GM18519 (cell line): ENCODE data around the gene AOAH.

Source experiments
- ATAC-seq: cut with Tn5 transposase; IDR thresholded peaks from one replicate; pipeline ENCODE4 v1.9.1; 2021; ENCODE audit warnings: mild to moderate bottlenecking, moderate library complexity; ENCODE audit not compliant: unreplicated experiment, low FRiP score

AOAH gene

DNA sequence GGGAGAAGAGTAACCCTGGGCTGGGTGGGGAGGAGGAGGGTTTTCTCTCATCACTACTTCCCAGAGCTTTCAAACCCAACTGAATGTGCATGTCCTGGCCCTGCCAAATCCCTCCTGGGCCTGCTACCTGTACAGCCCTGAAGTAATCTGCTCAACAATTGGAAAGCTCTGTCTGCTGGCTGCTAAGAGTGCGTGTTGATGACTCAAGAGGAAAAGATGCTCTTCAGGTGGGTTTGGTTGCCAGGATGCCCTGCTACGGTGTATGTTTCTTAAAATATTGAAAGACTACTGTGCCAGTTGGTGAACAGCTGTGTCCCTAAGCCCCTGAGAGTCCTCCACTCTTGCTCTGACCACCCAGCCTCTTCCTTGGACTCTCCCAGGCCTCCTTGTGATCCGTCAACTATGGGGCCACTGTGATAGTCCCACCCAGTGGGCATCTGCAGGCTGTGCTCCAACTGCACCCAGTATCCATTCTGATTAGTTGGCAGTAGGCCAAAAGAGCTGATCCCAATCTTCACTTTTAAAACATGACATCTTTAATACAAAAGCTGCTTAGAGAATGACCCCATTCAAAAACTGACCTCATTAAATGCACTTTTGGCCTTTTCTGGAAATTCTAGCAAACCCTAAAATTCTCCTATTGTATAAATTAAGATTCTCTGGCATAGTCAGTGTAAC, 85.6 kb downstream of the AOAH start:
- ATAC-seq, result no peak

GRCh38 chr7:36638140-36638539, 86.2 kb downstream of the AOAH start:
- ATAC-seq, result no peak

DNA sequence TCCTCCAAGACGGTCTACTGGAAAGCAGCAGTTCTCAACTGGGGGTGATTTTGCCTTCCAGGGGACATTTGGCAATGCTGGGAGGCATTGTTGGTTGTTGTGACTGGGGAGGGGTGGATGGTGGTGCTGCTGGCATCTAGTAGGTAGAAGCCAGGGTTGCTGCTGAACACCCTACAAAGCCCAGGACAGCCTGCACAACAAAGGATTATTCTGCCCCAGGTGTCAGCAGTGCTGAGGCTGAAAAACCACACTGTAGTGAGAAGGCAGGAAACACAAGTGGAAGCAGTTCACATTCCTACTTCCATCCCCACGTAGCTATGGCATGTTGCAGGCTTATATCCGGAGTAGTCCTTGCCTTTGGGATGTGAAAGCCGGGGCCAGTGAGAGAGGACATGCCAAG, 86.9 kb downstream of the AOAH start:
- ATAC-seq, result no peak

DNA sequence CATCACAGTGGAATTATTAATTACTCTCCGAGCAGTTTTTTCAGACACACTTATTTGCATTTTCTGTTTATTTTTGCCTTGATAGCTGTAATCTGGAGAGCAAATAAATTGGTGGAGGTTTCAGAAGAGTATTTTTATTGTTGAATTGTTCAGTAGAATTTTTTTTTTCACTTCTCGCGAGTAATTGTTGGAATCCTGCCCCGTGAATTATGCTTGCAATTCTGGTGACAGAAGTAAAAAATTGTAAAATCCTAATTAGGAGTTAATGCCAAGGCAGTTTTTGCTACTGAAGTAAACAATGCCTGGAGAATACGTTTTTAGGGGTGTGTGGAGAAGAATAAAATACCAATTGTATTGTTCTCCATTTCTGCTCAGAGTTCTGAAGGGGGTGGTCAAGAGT, 88.2 kb downstream of the AOAH start:
- ATAC-seq, result no peak

GRCh38 chr7:36635091-36635490, 89.2 kb downstream of the AOAH start:
- ATAC-seq, result no peak

- no peak for ATAC-seq
Measured at GRCh38 chr7:36633377-36633776, 90.9 kb downstream of the AOAH start.

- no peak for ATAC-seq
Measured at GRCh38 chr7:36630112-36630650, 94.1 kb downstream of the AOAH start.

DNA sequence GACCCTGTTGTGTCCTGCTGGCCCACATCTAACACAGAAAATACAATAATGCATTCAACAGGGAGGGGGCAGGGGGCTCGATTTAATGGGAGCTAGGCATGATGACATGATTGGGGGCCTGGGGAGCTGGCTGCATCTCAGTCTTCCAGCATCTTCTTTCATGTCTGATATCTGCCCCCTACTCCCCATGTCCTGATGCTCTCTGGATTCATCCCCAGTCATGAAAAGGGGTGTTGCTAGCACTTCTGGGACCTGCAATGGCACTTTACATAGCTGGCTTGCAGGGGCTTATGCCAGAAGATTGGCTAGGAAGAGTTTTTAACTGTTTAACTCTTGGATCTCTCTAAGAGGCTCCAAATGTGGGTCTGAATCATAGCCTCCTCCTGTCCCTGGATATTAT, 94.9 kb downstream of the AOAH start:
- ATAC-seq, result no peak

DNA sequence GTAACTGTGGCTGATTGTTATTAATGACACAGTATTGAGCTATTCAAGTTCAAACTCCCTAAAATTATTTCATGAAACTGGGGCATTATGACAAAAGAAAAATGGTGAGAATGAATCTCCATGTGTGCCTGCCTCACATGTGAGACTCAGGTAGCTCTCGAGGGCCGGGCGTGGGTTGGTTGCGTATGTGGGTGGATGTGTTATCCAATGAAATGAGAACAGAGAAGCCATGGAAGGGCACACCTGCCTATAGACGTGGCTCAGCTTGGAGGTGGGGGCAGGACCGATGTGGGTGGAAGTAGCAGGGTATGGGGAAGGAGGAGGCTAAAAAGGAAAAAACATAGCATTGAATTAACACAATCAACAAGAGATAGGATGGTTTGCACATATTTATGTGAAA, 96.5 kb downstream of the AOAH start:
- no peak for ATAC-seq

GRCh38 chr7:36626111-36626510, 98.2 kb downstream of the AOAH start:
- no peak for ATAC-seq

- no peak for ATAC-seq
Measured at GRCh38 chr7:36625247-36625646, 99.0 kb downstream of the AOAH start.

- no peak for ATAC-seq
Measured at GRCh38 chr7:36623247-36623646, 101.0 kb downstream of the AOAH start.

- ATAC-seq, result no peak
Measured at GRCh38 chr7:36621396-36621795, 102.9 kb downstream of the AOAH start.

GRCh38 chr7:36620166-36620708, 104.1 kb downstream of the AOAH start:
- no peak for ATAC-seq

GRCh38 chr7:36617408-36617807, 106.9 kb downstream of the AOAH start:
- ATAC-seq, result no peak

- no peak for ATAC-seq
Measured at GRCh38 chr7:36615852-36616540, 108.3 kb downstream of the AOAH start.

GRCh38 chr7:36614959-36615358, 109.3 kb downstream of the AOAH start:
- no peak for ATAC-seq

- no peak for ATAC-seq
Measured at GRCh38 chr7:36613031-36613614, 111.2 kb downstream of the AOAH start.

DNA sequence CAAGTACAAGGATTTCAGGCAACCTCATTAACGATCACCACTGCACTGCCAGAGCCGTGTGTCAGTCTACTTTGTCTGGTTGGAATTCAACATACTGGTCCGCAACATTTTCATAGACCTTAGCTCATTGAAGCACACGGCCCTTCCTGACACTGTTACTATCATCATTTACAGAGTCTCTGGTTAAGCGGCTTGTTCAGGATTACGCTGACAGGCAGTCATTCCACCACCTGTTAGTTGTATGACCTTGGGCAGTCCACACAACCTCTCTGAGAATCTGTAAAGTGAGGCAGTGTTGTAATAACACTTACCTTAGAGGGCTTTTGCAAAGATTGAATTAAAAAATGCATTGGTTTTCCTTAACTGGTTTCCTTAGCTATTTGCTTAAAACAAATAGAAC, 112.6 kb downstream of the AOAH start:
- no peak for ATAC-seq

- no peak for ATAC-seq
Measured at GRCh38 chr7:36607721-36608095, 116.6 kb downstream of the AOAH start.

GRCh38 chr7:36606976-36607720, 117.1 kb downstream of the AOAH start:
- ATAC-seq, result no peak
